ENCODE data around the gene AQP5.

Gene AQP5

DNA sequence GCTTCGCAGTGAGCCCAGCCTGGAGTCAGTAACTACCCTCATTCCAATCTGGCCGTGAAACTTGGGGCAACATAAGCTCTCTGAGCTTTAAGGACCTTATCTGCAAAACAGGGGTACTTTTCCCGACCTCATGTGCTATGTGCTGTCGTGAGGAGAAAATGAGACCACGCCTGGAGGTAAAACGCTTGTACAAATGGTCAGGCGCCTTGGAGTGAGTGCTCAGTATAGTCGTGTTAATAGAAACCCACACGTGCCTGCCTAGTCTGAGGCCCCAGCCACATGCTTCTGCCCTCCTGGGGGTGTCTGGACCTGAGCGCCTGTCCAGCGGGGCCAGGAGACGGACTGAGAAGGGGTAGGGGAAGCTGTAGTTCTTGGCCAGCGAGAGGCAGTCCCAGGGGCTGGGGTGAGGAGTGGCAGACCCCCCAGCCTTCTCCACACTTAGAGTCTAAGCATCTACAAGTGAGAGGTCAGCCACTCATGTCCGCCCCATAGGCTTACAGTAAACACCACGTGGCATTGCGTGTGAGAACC lies 4.9 kb downstream of the AQP5 start:
- no peak for DNase-seq

DNA sequence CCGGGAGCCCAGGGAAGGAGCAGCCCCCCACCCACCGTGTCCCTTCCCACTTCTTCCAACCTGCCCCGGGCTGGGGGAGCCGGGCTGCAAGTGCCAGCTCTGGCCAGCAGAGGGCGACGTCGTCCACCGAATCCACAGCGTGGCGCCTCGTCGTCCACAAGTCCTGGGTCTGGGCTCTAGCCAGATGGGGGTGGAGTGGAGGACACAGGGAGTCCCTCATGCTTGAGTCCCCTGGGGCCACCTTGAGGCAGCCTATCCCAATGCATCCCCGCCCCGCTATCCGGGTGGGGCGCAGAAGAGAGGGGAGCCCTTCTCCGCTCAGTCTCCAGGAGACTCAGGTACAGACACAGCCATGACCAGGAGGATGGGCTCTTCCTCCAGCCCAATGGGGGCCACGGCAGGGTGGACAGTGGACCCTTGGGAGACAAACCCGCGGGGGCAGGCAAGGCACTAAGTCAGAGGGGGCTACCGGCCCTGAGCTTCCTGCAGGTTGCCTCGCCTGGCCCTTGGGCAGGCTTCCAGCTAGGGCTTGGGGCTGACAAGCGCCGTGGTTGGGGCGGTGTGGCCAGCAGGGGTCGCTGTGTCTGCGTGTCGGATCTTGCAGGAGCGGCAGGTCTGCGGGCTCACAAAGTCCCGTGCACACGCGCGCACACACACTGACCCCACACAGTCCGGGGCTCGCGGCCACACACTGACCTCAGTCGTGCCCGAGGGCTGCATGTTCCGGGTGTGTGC lies 5.5 kb downstream of the AQP5 start:
- peak; percentile 79 to 90 for DNase-seq

DNA sequence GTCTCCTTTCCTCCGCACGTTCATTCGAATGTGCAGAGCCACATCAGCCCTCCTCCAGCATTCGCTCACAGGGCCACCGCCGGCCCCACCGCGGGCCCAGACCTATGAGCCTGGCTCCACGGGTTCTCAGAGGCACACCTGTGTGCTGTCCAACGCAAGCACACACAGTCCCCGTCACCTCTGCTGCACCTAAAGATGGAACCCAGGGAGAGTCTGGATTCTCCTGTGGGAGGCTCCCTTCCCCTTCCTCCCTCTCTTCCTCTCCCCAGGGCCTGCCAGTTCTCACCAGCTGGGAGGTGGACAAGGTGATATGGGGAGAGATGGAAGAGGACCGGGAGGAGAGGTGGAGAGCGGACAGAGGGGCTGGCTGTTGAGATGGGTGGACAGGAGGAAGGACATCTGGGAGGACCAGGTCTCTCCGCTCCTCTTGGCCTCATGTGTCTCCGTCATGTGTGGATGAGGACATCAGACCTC lies 6.1 kb downstream of the AQP5 start:
- peak in 1 of 2 experiments; percentile 73 for DNase-seq

DNA sequence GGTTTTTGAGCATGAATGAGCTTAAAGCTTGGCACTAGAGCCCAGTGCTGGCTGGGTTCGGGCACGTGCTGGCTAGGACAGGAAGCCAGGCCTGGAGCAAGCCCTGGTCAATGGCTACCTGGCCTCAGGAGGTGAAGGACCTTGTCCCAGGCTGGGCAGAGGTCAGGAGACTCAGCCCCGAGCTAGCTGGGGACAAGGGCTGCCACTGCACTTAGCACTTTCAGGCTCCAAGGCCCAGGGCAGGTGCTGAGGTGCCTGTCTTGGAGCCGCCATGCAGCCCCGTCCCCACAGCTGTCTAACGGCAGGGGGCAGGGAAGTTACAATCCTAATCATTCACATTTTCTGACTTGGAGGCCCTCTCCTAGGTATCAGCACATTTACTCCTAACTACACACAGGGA lies 6.8 kb downstream of the AQP5 start:
- DNase-seq: no peak

DNA sequence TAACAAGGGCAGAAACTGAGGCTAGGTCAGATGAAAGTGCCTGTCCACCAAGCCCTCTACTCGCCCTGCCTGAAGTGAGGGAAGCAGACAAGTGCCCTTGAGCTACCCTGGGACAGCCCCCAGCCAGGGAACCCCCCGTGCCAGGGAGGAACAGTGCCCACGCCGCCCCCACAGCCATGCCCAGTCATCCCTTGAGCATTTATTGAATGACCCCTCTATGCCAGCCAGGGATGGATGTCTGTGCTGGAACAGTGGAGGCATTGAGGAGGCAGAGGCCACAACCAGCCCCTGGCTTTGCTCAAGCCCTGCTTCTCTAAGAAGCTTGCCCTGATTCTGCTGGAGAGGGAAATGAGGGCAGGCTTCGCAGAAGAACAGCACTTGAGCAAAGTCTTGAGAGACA lies 7.4 kb downstream of the AQP5 start:
- no peak for DNase-seq

DNA sequence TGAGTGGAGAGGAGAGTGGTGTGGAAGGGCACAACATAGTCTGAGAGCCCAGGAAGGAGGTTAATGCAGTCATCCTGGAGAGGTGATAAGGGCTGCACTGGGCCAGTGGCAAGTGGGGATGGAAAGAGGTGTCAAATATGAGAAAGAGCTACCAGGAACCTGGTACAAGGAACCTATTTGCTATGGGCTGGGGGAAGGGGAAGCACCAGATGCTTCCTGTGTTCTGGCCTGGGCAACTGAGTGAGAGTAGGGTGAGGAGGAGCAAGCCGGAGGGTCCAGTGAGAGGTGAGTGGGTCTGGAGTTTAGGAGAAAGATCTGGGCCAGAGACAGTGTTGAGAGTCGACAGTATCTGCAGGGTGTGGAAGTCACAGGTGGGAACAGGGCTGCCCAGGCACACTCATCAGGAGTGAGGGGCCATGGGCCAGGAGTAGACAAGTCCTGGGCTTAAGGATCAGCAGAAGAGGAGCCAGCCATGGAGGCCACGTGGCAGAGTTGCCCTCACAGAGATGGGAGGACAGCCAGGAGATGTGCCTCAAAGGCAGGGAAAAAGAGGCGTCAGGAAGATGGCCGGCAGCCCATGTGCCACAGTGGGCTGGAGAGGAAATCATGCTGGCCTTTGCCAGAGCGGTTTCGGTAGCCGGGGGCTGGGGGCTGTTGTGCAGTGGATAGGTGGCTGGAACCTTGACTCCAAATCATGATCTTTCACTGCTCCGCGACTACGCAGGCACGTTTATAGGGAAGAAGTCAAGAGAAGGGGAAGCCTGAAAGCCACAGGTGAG lies 8.2 kb downstream of the AQP5 start:
- DNase-seq: no peak

DNA sequence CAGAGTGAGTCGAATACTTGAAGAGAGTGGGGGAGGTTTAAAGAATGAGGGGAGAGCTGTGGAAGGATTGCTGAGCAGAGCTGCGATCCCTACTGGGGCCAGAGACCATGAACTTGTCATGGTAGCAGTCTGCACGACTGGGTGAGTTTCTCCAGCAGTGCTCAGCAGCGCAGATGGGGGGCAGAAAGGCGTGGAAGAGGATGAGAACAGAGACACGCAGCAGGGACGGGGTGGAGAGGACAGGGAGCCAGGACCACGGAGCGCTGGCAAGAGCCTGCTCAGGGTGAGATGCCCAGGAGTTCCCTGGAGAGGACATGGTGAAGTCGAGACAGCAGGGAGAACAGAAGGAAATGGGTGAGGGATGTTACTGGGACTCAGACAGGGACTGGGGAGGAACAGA lies 9.0 kb downstream of the AQP5 start:
- no peak for DNase-seq

DNA sequence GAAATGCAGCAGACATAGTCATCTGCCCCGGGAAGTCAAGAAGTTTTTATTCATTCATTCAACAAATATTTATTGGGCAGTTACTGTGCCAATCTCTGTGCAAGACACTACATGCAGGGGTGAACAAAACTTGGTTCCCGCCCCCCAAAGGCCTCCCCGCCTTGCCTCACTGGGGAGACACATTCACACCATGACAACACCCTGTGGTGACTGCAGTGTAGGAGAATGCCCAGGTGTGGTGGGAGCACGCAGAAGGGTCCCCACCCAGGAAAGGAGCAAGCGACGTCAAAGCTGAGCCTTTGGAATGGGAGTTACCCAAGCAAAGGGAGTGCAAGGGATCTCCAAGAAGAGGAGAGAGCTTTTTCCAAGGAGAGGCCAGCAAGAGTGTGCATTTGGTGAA lies 9.5 kb downstream of the AQP5 start:
- no peak for DNase-seq

DNA sequence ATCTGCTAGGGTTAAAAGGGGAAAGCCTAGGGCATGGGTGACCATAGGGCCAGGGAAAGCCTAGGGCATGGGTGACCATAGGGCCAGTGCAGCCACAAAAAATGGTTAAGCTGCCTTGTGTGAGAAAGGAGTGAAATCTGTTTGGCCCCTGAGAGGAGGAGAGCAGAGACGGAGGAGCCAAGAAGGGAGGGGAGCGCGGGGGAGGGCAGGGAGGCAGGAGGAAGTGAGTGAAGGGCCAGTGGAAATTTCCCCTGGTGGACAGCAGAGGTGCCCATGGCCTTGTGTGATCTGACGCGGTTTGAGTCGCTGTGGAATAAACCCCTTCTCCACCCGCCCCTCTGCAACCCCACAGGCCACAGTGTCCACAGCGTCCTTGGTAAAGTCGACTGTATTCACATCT lies 10.5 kb downstream of the AQP5 start:
- DNase-seq: no peak

DNA sequence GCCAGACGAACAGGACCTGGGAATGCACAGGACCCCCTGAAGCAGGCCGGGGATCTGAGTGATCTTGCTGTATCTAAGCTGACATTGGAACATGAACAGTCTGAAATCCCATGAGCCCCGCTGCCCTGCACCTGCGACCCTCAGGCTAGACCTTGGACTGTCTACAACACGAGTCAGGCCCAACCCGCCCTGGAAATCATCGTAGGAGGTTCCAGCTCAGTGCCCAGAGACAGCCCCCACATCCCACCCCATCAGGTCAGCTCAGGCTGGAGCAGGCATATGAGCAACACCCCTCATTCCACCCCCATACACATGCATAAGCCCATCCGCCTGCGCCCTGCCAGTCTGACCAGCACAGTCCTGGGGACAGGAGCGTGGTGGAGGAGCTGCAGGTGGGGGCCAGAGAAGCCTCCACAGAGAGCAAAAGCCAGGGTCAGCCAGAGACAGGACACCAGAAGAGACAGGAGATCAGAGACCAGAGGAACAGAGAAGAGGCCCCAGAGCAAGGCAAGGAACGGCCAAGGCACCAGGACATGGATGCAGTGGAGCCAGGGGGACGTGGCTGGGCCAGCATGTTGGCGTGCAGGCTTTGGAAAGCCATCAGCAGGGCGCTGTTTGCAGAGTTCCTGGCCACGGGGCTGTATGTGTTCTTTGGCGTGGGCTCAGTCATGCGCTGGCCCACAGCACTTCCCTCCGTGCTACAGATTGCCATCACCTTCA lies 11.1 kb downstream of the AQP5 start, which contains the start of gene AQP6:
Gene AQP6, plus strand, starts transcription at position 307 of the 720 bp plus-strand sequence. Its CDS starts 227 bp downstream, at position 534.
- no peak for DNase-seq

DNA sequence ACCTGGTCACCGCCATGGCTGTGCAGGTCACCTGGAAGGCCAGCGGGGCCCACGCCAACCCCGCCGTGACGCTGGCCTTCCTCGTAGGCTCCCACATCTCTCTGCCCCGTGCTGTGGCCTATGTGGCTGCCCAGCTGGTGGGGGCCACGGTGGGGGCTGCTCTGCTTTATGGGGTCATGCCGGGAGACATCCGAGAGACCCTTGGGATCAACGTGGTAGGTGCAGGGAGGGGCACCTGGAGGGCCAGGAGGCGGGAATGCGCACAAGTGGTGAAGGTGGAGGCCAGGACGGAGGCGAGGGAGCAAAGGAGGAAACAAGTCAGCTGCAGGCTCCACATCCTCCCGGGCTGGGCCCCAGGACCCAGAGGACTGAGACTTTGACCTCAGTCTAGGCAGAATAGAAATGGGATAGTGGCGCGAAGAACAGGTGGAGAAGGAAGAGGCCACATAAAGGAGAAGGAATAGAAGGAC lies 11.7 kb downstream of the AQP5 start:
- no peak for DNase-seq

DNA sequence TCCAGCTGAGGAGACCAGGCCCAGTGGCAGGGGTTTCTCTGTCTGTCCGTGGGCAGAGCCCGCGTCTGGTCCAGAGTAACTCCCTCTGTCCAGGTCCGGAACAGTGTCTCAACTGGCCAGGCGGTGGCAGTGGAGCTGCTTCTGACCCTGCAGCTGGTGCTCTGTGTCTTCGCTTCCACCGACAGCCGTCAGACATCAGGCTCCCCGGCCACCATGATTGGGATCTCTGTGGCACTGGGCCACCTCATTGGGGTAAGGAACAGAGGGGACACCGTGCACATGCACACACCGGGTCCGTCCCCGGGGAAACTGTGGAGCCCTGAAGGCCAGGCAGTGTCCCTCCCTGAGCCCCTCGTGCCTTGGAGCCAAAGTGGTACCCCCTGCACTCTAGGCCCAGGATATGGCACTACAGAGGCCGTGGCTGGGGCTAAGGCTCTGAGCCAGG lies 12.6 kb downstream of the AQP5 start:
- DNase-seq: peak in 1 of 2 experiments; percentile 59

DNA sequence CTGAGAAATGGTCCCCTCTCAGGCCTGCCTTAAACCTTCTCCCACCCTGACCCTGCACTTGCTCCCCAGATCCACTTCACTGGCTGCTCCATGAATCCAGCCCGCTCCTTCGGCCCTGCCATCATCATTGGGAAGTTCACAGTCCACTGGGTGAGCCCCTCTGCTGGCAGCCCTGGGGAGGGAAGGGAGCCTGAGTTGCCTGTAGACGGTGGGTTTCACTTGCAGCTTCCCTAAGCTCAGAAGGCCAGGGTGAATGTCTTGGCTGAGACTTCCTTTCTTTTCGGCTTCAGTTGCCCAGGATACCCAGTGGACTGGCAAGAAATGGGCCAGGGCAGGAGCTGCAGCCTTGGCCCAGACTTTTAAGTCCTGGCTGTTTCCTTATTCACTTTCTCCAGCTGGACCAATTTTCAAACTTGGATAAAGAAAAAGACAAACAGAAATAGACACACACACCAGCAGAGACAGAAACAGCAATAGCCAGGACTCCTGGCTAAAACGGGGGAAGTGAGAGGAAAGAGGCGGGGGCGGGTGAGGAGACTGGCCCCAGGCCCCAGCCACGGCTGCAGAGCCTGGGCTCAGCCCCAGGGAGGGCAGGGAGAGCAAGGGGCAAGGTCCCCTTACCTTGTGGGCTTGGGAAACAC lies 13.1 kb downstream of the AQP5 start:
- DNase-seq: no peak

DNA sequence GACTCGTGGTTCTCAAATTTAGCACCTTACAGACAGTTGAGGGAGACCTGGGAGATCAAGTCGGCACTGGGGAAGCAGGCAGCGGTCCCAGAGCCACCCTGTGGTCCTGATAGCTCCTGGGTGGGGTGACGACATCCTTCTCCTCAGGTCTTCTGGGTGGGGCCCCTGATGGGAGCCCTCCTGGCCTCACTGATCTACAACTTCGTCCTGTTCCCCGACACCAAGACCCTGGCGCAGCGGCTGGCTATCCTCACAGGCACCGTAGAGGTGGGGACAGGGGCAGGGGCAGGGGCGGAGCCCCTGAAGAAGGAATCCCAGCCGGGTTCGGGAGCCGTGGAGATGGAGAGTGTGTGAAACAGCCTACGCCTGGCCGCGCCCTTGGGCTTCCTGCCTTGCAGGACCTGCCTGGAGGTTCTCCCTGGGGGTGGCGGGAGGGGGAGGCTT lies 13.7 kb downstream of the AQP5 start:
- DNase-seq: no peak

DNA sequence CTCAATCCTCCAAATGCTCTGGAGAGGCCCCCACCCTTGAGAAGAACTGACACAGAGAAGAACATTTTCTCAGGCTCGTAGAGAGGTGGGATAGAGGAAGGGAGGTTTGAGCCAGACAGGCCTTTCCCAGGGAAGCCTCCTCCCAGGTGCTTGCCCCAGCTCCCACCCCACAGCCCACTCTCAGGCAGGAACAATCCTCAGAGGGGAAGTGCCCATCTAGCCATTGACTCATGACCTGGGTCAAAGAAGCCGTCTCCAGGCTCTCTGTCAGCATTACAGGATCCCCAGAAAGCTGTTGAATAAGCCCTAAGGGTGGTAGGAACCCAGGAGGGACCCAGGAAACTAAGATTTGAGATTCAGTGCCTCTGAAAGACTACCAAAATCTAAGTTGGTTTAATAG lies 14.9 kb downstream of the AQP5 start:
- no peak for DNase-seq

DNA sequence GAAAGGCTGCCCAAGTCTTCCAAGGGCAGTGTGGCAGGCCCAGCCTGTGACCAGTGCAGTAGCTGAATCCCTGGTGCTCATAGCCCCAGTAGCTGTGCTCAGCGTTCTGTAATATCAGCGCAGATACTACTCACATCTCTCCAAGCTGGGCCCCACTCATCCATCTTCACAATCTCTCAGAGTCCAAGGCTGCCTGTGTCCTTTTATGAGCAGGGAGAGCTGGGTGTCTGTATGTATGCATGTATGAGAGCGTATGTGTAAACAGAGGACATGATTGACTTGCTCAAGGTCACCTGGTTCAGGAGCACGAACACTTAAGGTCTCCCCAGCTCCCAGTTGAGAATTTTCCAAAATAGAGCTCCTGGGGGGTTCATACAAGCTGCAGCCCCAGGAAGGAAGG lies 16.5 kb downstream of the AQP5 start:
- DNase-seq: no peak

DNA sequence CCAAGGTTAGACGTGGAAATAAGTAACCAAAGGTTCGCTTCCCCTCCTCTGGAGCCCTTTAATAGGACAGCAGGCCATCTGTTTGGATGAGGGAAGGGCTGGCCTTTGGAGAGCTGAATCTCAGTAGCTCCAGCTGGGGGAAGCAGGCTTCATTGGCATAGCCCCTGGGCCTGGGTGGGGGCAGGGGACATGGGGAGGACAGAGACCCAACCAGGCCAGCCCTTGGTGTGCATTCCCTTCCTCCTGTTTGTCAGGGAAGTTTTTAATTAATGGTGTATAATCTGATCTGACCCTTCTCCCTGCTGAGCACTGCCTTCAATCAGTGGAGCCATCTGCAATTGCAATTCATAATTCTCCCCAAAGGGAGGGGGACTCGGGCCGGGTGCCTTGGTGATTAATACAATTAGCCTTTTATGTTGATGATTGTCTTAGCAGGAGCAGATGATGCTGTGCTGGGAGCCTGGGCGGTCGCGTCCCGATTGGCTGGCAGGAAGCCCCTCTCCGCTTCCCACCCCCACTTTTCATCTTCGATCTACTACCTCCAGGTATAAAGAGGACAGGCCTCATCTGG lies 17.4 kb downstream of the AQP5 start:
- DNase-seq: no peak

DNA sequence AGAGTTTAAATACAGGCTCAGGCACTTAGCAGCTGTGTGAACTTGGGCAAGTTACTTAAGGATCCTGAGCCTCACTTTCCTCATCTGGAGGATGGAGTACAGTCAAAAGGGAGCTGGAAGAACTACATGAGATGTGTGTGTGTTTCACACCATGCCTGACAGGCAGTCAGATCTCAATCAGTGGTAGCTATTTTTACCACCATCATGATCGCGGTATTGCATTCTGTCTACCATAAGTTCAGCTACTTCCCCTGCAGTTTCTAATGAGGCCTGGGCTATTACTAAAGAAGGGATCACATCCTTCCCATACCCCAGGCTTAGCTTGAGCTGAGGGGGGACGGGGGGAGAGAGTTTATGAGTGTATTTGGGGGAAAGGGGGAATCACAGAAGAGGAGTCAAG lies 18.1 kb downstream of the AQP5 start:
- DNase-seq: no peak

DNA sequence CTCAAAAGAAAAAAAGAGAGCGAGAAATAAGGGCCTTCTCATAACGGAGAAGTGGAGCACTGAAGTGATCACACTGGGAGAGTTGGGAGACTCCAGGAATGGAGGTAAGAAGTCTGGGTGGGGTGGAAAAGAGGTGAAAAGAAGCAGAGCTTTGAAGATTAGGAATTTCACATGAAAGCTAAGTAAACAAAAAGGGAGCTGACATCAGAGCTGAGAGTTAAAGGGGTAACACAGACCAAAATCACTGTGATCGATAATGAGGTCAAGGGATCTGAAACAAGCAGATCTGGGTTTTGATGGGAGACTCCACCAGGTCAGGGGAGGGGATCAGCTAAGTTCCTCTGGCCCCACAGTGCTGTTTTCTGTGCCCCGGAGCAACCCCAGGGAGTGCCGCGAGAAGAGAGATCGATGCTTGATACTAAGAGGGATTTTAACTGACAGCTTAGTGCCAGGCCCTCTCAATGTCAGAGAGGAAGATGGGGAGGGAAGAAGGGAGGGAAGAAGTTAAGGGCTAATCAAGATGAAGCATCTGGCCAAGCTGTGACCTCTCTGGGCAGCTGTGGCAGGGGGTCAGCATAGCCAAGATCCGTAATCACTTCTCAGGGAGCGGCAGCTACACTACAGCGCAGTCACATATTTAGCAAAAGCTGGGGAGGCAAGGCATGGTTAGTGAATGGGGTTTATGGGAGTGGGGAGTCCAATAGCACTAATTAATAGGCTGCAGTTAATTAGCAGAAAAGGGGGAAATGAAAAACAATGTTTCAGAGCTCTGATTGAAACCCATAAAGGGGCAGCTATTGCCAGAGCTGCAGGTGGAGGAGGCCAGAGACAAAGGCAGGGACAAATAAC lies 19.1 kb downstream of the AQP5 start:
- DNase-seq: no peak

DNA sequence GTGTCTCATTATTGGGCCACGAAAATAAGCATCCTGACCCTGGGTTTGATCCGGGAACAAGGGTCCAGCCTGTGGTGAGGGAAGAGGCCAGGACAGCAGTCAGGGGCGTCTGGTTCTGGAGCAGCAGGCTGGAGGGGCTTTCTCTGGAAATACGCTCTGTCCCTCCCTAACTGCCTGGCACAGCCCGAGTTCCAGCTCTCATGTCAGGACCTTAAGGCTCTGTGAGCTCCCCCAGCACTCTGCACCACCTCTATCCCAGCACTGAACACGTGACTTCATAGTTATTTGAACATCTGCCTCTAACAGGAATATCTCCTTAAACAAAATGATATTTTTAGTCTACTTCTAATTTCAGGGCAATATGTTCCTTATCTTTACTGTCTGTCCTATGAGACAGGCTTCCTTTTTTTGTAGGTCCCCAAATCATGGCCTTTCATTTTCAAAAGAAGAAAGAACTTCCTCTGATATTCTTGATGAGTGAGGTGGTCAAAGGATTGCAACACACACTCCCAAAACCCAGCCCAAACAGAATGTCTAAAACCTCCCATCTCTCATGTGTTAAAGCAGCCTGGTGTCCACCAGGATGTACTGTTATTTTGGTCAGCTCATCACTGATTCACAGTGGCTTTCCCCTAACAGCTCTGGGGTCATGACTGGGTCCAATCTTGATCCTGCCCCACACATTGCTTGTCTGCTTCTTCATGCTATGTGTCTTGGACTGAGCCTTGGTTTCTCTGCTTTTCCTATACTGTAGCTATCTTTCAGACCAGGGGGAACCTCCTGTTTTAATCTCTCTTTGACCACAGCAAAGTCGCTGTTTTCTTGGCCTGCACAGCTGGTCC lies 20.8 kb downstream of the AQP5 start:
- no peak for DNase-seq

All from NCI-H526 (cell line).